ENCODE data around the gene AFAP1L2.

Gene AFAP1L2

DNA sequence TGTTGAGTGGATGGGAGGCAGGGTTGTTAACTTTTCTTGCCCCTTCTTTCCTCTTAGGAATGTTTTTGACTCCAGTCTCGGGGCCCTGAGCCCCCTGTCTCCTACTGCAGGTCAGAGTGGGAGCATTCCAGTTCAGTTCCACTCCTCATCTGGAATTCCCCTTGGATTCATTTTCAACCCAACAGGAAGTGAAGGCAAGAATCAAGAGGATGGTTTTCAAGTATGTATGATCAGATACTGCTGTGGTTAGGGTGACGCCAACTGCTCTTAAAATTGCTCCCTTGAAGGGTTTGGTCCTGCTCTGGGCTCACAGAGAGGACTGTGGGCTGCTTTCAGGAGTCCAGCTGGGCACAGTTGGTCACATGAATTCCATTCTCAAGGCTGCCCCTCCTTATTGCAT, 143.2 kb downstream of the AFAP1L2 start:
- no peak for DNase-seq

DNA sequence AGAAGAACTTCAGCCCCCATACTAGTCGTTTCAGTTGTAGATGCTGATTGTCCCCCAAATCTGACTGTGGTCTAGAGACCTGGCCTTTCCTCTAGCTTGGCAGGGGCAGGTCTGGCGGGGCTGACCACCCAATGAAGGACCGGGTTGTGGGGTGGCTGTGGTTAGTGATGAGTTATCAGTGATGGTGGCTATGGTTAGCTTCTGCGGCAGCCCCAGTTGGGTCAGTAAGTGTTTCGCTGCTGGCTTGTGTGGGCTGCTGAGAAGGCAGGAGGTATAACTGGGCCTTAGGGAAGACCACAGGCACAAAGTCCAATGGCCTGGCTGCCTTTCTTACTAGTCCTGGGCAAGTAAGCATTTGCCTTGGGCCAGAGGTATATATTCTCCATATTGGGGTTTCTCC, 143.9 kb downstream of the AFAP1L2 start:
- no peak for DNase-seq

DNA sequence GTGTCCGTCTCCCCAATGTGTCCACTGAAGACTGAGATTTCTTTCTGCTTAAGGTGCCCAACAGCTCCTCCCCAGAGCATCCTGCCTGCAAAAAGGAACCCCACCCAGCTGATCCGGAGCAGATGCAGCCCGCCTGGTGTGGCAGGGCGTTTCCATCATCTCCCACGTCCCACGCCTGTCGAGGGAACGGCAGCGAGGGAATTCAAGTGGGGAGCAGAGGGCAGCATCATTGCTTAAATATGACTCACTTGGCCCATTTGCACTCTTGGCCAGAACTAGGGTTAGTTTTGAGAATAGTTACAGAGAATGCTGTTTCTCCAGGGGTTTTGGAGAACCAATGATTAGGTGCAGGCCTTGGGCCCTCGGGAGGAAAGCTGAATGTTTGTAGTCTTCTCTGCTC, 144.5 kb downstream of the AFAP1L2 start:
- no peak for DNase-seq

DNA sequence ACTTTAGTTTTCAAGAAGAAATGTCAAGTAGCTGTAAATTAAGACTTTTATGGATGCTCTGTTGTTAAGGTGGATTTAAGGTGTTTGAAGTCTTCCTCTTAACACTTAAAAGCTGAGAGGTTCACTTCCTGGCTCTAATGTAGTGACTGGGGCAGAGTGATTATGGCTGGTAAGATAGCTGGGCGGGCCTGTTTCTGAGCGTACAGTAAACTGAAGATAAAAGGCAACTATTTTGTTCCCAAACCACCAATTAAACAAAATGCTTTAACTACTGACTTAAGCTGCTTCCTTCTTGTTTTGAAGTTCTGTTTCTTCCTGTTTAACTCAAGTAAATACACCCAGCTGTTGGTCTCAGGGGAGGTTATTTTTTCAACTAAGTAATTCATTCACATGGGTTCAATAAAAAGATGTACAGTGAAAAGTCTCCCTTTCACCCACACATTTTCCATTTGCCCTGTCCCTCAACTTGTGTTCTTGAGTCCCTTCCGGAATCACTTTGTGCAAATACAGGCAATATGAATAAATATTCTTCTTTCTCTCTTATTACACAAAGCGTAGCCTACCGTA, 145.9 kb downstream of the AFAP1L2 start:
- no peak for DNase-seq

DNA sequence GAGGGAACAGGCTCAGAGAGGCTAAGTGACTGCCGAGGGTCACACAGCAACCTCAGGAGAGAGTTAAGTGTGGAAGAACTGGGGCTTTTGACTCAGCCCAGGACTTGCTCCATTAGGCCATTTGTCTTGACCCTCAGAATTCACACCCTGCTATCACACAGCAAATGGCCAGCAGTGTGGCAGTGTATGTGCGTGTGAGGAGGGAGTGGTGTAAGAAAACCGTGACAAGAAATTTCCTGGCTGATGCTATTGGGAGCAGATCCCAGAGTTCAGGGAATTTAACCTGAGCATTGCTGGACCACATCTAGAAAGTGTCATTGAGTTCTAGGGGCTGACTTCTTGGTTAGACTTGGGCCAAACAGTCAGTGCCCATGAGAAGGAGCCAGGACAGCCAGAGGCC, 146.8 kb downstream of the AFAP1L2 start:
- no peak for DNase-seq

DNA sequence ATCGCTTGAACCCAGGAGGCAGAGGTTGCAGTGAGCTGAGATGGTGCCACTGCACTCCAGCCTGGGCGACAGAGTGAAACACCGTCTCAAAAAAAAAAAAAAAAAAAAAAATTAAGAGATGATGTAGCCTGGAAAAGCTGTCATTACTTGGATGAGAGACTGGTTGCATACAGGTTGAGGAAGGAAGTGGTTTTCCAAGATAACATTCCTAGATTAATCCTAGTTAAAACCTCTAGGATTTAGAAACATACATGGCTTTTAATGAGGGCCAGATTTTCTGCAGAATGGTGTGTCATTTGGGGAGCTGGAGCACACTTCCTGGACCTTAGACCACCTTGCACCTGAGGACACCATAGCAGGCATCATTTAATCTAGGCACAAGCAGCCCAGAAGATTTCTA, 147.5 kb downstream of the AFAP1L2 start:
- DNase-seq: no peak

DNA sequence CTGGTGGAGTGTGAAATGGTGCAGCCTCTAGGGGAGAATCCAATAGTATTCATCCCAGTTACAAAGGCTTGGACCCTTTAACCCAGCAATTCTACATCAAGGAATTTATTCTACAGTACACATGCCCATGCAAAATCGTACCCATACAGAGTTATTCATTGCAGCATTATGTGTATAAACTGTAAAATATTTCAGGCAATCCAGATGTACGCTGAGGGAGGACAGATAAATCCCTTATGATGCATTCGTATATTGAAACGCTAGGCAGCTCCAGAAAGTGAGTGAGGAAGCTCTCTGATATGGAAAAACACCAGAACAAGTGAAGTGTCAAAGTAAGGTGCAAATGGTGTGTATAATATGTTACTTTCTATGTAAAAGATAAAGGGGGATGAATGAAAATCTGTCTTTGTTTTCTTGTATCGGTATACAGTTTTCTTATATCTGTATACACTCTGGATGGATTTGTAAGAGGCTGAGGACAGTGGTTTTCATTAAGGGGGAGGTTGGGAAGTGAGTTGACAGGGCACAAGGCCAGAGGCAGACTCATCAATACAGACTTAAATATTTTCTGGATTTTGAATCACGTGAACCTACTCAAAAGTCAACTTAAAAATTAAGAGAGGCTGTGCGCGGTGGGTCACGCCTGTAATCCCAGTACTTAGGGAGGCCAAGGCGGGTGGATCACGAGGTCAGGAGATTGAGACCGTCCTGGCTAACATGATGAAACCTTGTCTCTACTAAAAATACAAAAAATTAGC, 148.1 kb downstream of the AFAP1L2 start:
- DNase-seq: no peak

DNA sequence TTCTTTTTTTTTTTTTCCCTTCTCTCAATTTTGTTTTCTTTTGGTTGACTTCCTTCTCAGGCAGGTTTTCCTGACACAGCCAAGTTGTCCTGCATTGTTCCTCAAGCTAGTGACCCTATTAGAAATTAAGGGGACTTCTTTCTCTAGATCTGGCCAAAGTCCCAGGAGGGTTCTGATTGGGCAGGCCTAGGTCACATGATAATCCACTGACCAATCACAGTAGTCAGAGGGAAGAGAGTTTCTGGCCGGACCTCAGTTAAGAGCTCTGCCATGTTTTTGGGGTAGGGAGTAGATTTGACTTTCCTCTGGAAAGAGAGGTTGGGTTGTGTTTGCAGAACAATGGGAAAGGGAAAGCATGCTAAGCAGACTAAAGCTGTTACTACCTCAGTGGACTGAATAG, 149.1 kb downstream of the AFAP1L2 start:
- no peak for DNase-seq

DNA sequence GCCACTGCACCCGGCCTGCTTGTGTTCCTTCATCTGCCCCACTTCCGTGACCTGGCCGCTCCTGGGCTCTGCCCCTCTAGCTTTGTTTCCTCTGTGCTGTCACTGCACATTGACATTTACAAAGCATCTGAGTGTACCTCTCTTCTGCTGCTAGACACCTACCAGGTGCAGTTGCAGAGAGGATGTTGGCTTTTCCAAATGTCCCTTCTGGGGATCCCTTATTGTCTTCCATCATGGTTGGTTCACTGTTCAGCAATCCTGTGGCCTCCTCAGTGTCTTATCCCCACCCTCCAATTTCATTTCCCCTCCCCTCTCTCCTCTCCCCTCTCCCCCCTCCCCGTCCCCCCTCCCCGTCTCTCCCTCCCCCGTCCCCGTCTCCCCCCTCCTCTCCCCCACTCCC, 151.4 kb downstream of the AFAP1L2 start:
- no peak for DNase-seq

DNA sequence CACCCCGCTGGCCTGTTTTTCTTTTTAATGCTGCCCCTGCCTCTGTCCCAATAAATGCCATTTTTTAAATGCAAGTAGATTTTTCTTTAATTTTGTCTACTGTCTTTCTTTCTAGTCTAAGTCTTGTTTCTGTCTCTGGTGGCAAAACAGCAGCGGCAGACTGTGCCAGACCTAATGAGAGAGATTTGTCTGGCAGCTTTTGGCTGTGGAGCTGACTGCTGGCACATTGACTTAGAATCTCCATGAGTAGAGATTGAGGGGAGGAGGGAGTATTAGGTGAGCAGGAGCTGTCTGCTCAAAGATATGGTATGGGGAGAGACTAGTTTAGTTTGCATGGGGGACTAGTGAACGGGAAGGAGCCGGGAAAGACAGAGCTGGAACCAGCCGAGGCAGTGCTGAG, 152.2 kb downstream of the AFAP1L2 start:
- DNase-seq: no peak

DNA sequence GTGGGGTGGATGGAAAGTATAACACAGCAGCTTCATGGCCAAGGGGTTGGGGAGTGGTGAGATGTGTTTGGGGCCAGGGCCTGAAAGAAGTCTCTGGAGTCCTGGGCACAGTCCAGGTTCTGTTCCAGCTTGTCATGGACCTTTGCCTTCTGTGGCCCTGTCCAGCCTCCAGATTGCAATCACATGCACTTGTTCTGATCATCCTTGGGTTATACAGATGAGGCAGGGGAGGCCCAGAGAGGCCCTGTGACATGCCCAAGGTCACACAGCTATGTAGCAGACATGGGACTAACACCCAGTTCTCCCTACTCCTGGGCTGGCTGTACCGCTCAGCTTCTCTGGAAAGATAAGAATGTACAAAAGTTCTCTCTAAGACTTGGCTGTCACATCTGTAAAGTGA, 153.6 kb downstream of the AFAP1L2 start:
- DNase-seq: no peak

DNA sequence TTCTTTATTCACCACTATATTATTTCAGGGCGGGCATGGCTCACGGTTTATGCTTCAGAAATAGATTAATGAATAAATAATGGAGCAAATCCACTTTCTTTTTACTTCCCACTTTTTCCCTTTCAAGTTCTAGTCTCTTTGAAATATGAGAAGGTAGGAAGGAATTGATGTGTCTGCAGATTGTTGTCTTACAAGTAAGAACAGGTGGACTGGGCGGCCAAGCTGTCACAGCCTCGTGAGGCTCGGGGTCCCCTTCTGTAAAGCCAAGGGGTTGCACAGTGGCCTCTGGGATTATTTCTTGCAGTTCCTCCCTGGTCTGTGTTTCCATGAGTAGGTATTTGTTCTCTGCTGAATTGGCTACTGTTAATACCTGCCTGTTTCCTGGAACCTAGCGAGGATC, 154.1 kb downstream of the AFAP1L2 start:
- DNase-seq: no peak

DNA sequence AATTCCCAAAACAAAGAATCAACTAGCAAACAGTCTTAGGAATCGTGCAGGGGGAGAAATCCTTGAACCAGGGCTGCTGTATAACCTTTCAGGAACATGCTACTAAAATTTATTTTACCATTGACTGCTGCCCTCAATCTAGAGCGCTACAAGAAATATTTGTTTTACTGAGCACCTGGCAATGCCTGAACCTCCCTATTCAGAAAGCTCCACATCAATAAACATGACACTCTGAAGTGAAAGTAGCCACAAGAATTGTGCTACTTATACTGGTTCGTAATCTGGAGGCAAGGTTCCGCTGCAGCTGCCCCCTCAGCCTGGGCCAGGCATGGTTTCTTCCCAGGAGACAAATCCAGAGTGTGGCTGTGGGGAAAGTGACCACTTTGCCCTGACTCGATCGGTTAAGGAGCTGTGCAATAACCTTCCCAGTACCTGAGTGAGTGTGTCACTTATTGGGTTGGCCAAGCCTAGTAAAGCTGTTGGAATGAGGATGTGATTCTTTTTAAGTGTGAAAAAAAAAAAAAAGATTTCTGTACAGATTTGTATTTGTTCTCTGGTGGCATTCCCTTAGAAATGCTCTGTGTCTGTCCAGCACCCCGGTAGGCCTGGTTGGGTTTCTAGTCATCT, 157.5 kb downstream of the AFAP1L2 start:
- no peak for DNase-seq

DNA sequence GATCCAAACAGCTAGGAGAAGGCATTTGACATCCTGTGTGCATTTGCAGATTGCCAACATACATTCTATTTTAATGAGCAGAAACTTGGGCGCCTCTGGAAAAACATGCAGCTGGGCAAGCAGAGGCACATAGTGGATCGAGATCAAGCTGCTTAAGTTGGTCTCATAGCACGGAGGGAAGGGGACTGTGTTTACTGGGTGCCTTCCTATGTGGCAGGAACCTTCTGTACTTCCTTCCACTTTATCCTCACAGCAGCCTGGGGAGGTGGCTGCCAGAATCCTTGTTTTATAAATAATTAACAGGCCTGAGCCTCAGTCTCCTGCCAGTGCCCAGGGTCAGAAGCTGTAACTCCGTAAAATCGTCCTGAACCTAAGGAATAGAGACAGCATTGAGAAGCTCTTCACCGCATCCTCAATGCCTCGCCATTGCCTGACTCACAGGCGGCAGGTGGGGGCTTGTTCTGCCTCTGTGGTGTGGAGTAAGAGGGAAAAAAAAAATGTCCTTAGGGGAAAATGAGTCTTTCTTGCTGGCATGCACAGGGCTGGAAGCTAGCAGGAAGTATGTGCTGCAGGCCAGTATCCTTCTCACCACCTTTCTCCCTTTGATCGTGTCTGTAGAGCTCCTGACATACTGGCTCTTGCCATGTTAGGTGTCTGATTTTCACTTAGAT, 159.0 kb downstream of the AFAP1L2 start:
- no peak for DNase-seq
